ENCODE data around the gene WNK2. TPM values are rescaled to one million over a fixed set of nuclear protein-coding genes. Genes with fewer than 3 reads are reported as not detected.

Gene WNK2
- total RNA-seq, 1 experiment from 2014 or later: 69.4 TPM

GRCh38 chr9:93295456-93296076, 111.6 kb downstream of the WNK2 start:
- Histone ChIP-seq H3K27me3 (ENCODE audit: insufficient read depth, low read length) (no peaks in the 10 kb centered on the region), H2BK12ac (ENCODE audit: insufficient read length, low read depth, low read length) (no peak overlapping the region), H2AFZ (ENCODE audit: low read length) (no peak overlapping the region), H2BK5ac (ENCODE audit: insufficient read length, low read length) (no peak overlapping the region), H4K91ac (ENCODE audit: insufficient read length, low read depth, low read length) (no peak overlapping the region), H3K9me3 (ENCODE audit: control insufficient read depth, low read depth, low read length) (no peaks in the 10 kb centered on the region), H2AK5ac (ENCODE audit: insufficient read length, low read length) (no peak overlapping the region), H2BK15ac (ENCODE audit: low read depth, low read length) (no peak overlapping the region), H3K4me2 (ENCODE audit: insufficient read depth, insufficient read length, low read length) (no peak overlapping the region), H3K4me1 (ENCODE audit: insufficient read depth, low read length) (no peaks in the 10 kb centered on the region), H3K79me1 (ENCODE audit: insufficient read depth, low read depth, low read length, poor library complexity, severe bottlenecking) (no peaks in the 10 kb centered on the region), H4K20me1 (ENCODE audit: control insufficient read depth, insufficient read depth, insufficient read length) (peaks cover 2% of the 10 kb centered on the region), H3K79me2 (ENCODE audit: insufficient read depth, low read length) (no peaks in the 10 kb centered on the region), H3K56ac (ENCODE audit: insufficient read length, low read depth, low read length) (no peak overlapping the region), H3K9ac (ENCODE audit: extremely low read depth, insufficient read length, low read length) (no peak overlapping the region), H2BK120ac (ENCODE audit: low read depth, low read length, poor library complexity, severe bottlenecking) (no peak overlapping the region), H4K5ac (ENCODE audit: insufficient read length, low read depth, low read length) (no peak overlapping the region), H2BK20ac (ENCODE audit: low read depth, low read length, poor library complexity, severe bottlenecking) (no peak overlapping the region), H3K23ac (ENCODE audit: insufficient read length, low read depth, low read length) (no peak overlapping the region), H3K27ac (ENCODE audit: insufficient read length, low read depth, low read length) (no peak overlapping the region), H3K23me2 (ENCODE audit: insufficient read length, low read depth, low read length, poor library complexity, severe bottlenecking) (no peaks in the 10 kb centered on the region), H4K8ac (replicated peaks; ENCODE audit: insufficient read length, low read depth, low read length) (no peak overlapping the region), H3K14ac (ENCODE audit: insufficient read depth, low read length) (no peak overlapping the region), H3K4ac (ENCODE audit: low read depth, low read length) (no peak overlapping the region), H3T11ph (ENCODE audit: low read length) (no peak overlapping the region), H3K18ac (ENCODE audit: insufficient read length, low read depth, low read length) (no peak overlapping the region)
- no peak for DNase-seq
- Mint-ChIP-seq H3K27me3 (ENCODE audit: low read depth) (no peaks in the 10 kb centered on the region), H3K4me3 (no peak overlapping the region), H3K27ac (no peak overlapping the region), H3K4me1 (peaks cover 0 to 11% of the 10 kb centered on the region in 2 experiments; a peak in 2 of 4 replicates), H3K36me3 (ENCODE audit: insufficient read depth in 1 of 3, low read depth in 3 of 3) (peaks cover 0 to 10% (median 8%) of the 10 kb centered on the region in 3 experiments; a peak in 5 of 7 replicates), H3K9me3 (no peaks in the 10 kb centered on the region)
- no CpG with 5 or more reads among the region's 2 CpGs for WGBS (ENCODE audit: extremely low coverage, insufficient read length, low lambda C conversion rate)
- no peak for TF ChIP-seq CTCF (conservative IDR thresholded peaks at IDR 0.05)

Measured in H9 (cell line).